ENCODE results near the gene OR8J3. TPM values are rescaled to one million over a fixed set of nuclear protein-coding genes. Genes with fewer than 3 reads are reported as not detected.

The OR8J3 gene
- total and polyA plus RNA-seq, 10 of the 15 experiments (the other 5 are each of a cell fraction or from before 2014, with no cell fraction given): not detected

DNA sequence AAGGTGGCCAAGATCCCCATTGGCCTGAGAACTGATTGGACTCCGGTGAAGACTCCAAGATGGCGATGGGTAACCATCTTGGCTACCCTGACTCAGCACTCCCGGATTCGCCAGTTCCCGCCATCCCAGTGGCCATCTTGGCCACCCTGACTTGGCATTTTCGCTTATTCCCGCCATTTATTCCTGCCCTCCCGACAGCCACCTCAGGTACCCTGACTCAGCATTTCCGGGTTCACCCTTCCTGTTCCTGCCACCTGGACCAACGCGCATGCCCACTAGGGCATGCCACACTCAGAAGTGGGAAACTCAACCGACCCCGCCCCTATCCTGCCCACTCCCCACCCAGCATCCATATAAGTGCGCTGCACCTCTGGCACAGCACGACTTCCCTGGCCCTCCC, 12.3 kb upstream of the OR8J3 start:
- ChIA-PET CTCF (no interaction called here), SMC1A (ENCODE audit: uncharacterized antibody, unreplicated experiment) (no interaction called here), POLR2A (no interaction called here), RAD21 (ENCODE audit: unreplicated experiment) (no interaction called here)
- H4K20me1 ChIP-seq (ENCODE audit: control insufficient read depth, insufficient read depth): no peaks in the 10 kb centered on the region
- H3K9me3 ChIP-seq (replicated peaks; ENCODE audit: control insufficient read depth, insufficient read depth, low read length): no peaks in the 10 kb centered on the region
- no peak overlapping the region for H3K9ac ChIP-seq (ENCODE audit: control insufficient read depth, insufficient read depth, low read length)
- intact Hi-C loops (cut with micrococcal nuclease; ENCODE audit: unreplicated experiment) (no loop called here), in situ Hi-C loops (cut with MboI) (no loop called here)
- H3K4me3 ChIP-seq: no peak overlapping the region
- FAIRE-seq: no peak
- 53% methylated on average over 11 of the region's 15 CpGs for WGBS (ENCODE audit: insufficient coverage, insufficient replicate concordance, low lambda C conversion rate, missing lambda C conversion rate)
- H3K79me2 ChIP-seq (ENCODE audit: control insufficient read depth, insufficient read depth, low read length): no peaks in the 10 kb centered on the region
- ATAC-seq: no peak
- H2AFZ ChIP-seq (ENCODE audit: control insufficient read depth, low read depth, low read length): no peak overlapping the region
- no peak for DNase-seq (ENCODE audit: low read depth, low spot score)
- no peaks in the 10 kb centered on the region for H3K27me3 ChIP-seq (replicated peaks in 1 of 2; ENCODE audit: control insufficient read depth in 2 of 2, insufficient read depth in 2 of 2, low read length in 1 of 2)
- BruUV-seq (replicated peaks): no TSS peak
- no peaks in the 10 kb centered on the region for H3K36me3 ChIP-seq (ENCODE audit: control insufficient read depth in 2 of 2, insufficient read depth in 2 of 2, low read length in 1 of 2)
- no peaks in the 10 kb centered on the region for H3K4me1 ChIP-seq (ENCODE audit: control insufficient read depth, insufficient read depth, low read length)
- no peak for TF ChIP-seq EED (IDR thresholded peaks at IDR 0.05; ENCODE audit: low read depth)
- no peak overlapping the region for H3K4me2 ChIP-seq (ENCODE audit: control insufficient read depth, insufficient read depth)
- no peak overlapping the region for H3K27ac ChIP-seq (ENCODE audit: control insufficient read depth, insufficient read depth)

DNA sequence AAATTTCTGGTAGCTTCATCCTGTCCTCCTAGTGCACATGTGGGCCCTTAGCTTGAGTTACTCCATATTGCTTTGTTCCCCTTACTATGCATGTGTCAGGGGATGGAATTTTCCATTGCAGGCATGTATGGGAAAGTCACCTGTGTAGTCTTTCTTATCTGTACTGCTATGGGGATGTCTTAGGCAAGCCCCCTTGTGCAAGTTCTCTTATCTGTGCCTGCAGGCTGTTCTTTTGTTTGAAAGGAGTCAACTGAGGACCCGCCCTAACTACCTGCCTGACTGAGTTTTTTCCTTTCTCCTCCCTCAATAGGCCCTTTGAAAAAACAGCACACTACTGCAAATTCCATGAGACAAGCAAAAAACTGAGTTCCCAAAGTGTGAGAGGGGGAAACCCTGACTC, 11.4 kb upstream of the OR8J3 start:
- DNase-seq (ENCODE audit: low read depth, low spot score): no peak
- CTCF ChIA-PET: interaction anchor here (0.6 kb wide), 1 partner anchor 19 kb away, joined by 3 read pairs; no protein-coding TSS in a partner anchor
- no peak overlapping the region for H3K4me2 ChIP-seq (ENCODE audit: control insufficient read depth, insufficient read depth)
- H3K27me3 ChIP-seq (replicated peaks in 1 of 2; ENCODE audit: control insufficient read depth in 2 of 2, insufficient read depth in 2 of 2, low read length in 1 of 2): no peaks in the 10 kb centered on the region
- no peak for FAIRE-seq
- WGBS (ENCODE audit: insufficient coverage, insufficient replicate concordance, low lambda C conversion rate, missing lambda C conversion rate): 0% methylated on average over 1 of the region's 1 CpG
- in situ Hi-C loops (cut with MboI) (no loop called here), intact Hi-C loops (cut with micrococcal nuclease; ENCODE audit: unreplicated experiment) (no loop called here)
- H3K9ac ChIP-seq (ENCODE audit: control insufficient read depth, insufficient read depth, low read length): no peak overlapping the region
- no peaks in the 10 kb centered on the region for H3K36me3 ChIP-seq (ENCODE audit: control insufficient read depth in 2 of 2, insufficient read depth in 2 of 2, low read length in 1 of 2)
- no TSS peak for BruUV-seq (replicated peaks)
- H3K4me3 ChIP-seq: no peak overlapping the region
- no peak for ATAC-seq
- no peaks in the 10 kb centered on the region for H3K79me2 ChIP-seq (ENCODE audit: control insufficient read depth, insufficient read depth, low read length)
- no peaks in the 10 kb centered on the region for H3K9me3 ChIP-seq (replicated peaks; ENCODE audit: control insufficient read depth, insufficient read depth, low read length)
- POLR2A ChIA-PET: no interaction called here
- H3K27ac ChIP-seq (ENCODE audit: control insufficient read depth, insufficient read depth): no peak overlapping the region
- RAD21 ChIA-PET (ENCODE audit: unreplicated experiment): no interaction called here
- H3K4me1 ChIP-seq (ENCODE audit: control insufficient read depth, insufficient read depth, low read length): no peaks in the 10 kb centered on the region
- TF ChIP-seq, protein P1, sequence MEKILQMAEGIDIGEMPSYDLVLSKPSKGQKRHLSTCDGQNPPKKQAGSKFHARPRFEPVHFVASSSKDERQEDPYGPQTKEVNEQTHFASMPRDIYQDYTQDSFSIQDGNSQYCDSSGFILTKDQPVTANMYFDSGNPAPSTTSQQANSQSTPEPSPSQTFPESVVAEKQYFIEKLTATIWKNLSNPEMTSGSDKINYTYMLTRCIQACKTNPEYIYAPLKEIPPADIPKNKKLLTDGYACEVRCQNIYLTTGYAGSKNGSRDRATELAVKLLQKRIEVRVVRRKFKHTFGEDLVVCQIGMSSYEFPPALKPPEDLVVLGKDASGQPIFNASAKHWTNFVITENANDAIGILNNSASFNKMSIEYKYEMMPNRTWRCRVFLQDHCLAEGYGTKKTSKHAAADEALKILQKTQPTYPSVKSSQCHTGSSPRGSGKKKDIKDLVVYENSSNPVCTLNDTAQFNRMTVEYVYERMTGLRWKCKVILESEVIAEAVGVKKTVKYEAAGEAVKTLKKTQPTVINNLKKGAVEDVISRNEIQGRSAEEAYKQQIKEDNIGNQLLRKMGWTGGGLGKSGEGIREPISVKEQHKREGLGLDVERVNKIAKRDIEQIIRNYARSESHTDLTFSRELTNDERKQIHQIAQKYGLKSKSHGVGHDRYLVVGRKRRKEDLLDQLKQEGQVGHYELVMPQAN (conservative IDR thresholded peaks at IDR 0.05): no peak
- no peak for TF ChIP-seq TAF1 (IDR thresholded peaks at IDR 0.05; ENCODE audit: borderline replicate concordance, low read depth, low read length)
- TF ChIP-seq, protein P2, sequence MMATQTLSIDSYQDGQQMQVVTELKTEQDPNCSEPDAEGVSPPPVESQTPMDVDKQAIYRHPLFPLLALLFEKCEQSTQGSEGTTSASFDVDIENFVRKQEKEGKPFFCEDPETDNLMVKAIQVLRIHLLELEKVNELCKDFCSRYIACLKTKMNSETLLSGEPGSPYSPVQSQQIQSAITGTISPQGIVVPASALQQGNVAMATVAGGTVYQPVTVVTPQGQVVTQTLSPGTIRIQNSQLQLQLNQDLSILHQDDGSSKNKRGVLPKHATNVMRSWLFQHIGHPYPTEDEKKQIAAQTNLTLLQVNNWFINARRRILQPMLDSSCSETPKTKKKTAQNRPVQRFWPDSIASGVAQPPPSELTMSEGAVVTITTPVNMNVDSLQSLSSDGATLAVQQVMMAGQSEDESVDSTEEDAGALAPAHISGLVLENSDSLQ (IDR thresholded peaks at IDR 0.05): no peak
- TF ChIP-seq ESRRA (IDR thresholded peaks at IDR 0.05; ENCODE audit: low read length): no peak
- no peak for TF ChIP-seq POLR2AphosphoS5 (IDR thresholded peaks at IDR 0.05; ENCODE audit: low read length)
- TF ChIP-seq, protein P3, sequence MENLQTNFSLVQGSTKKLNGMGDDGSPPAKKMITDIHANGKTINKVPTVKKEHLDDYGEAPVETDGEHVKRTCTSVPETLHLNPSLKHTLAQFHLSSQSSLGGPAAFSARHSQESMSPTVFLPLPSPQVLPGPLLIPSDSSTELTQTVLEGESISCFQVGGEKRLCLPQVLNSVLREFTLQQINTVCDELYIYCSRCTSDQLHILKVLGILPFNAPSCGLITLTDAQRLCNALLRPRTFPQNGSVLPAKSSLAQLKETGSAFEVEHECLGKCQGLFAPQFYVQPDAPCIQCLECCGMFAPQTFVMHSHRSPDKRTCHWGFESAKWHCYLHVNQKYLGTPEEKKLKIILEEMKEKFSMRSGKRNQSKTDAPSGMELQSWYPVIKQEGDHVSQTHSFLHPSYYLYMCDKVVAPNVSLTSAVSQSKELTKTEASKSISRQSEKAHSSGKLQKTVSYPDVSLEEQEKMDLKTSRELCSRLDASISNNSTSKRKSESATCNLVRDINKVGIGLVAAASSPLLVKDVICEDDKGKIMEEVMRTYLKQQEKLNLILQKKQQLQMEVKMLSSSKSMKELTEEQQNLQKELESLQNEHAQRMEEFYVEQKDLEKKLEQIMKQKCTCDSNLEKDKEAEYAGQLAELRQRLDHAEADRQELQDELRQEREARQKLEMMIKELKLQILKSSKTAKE (IDR thresholded peaks at IDR 0.05; ENCODE audit: low read depth, poor library complexity, severe bottlenecking): no peak
- no peak for TF ChIP-seq SREBF1 (IDR thresholded peaks at IDR 0.05; ENCODE audit: low read length)
- no peak for TF ChIP-seq RB1 (IDR thresholded peaks at IDR 0.05; ENCODE audit: borderline replicate concordance)
- no peak overlapping the region for H2AFZ ChIP-seq (ENCODE audit: control insufficient read depth, low read depth, low read length)
- SMC1A ChIA-PET (ENCODE audit: uncharacterized antibody, unreplicated experiment): no interaction called here
- H4K20me1 ChIP-seq (ENCODE audit: control insufficient read depth, insufficient read depth): no peaks in the 10 kb centered on the region

Data from GM12878 (cell line).